SK-N-MC (cell line): ENCODE data around the gene MIOX.
A peak's percentile ranks its signal among the peaks of the same experiment; 100 is the strongest.

ENCODE experiments used
- DNase-seq: peaks from one replicate; pipeline ENCODE4 v3.0.0-alpha.2; 2011; ENCODE audit warnings: low read depth, low spot score
- H3K27ac ChIP-seq: fragments of 200-600 bp; sonication (generic); 2 replicates; pipeline ENCODE4 v1.5.1; 2016; ENCODE audit warnings: mixed run types
- H3K36me3 ChIP-seq: fragments of 200-600 bp; sonication (generic); 2 replicates; pipeline ENCODE4 v1.6.1; 2017; ENCODE audit warnings: antibody characterized with exemption, low read length, mixed read lengths; ENCODE audit not compliant: insufficient read depth
- H3K4me3 ChIP-seq: fragments of 200-600 bp; sonication (generic); 2 replicates; pipeline ENCODE4 v1.5.1; 2016
- H3K9ac ChIP-seq: fragments of 200-600 bp; sonication (generic); 2 replicates; pipeline ENCODE4 v1.8.0; 2017; ENCODE audit warnings: mixed run types, mixed read lengths; ENCODE audit not compliant: insufficient read length
- H3K9me3 ChIP-seq: fragments of 200-600 bp; sonication (generic); 2 replicates; pipeline ENCODE4 v1.6.1; 2017; ENCODE audit warnings: low read depth, mild to moderate bottlenecking, antibody characterized with exemption, low read length, moderate library complexity, mixed read lengths
- EZH2 ChIP-seq: fragments of 200-600 bp; sonication (generic); IDR thresholded peaks from one replicate; pipeline ENCODE4 v1.6.1; 2017; ENCODE audit warnings: antibody characterized with exemption
- FOXP2 ChIP-seq: optimal IDR thresholded peaks from 2 replicates; pipeline ENCODE3; 2011; ENCODE audit warnings: mild to moderate bottlenecking, moderate library complexity; ENCODE audit not compliant: insufficient read depth; ENCODE audit errors: extremely low read length, control extremely low read depth
- POLR2AphosphoS5 ChIP-seq: IDR thresholded peaks from 2 replicates; pipeline ENCODE4 v1.6.1; 2012; ENCODE audit warnings: mild to moderate bottlenecking, low read depth, low read length, borderline replicate concordance

MIOX gene

DNA sequence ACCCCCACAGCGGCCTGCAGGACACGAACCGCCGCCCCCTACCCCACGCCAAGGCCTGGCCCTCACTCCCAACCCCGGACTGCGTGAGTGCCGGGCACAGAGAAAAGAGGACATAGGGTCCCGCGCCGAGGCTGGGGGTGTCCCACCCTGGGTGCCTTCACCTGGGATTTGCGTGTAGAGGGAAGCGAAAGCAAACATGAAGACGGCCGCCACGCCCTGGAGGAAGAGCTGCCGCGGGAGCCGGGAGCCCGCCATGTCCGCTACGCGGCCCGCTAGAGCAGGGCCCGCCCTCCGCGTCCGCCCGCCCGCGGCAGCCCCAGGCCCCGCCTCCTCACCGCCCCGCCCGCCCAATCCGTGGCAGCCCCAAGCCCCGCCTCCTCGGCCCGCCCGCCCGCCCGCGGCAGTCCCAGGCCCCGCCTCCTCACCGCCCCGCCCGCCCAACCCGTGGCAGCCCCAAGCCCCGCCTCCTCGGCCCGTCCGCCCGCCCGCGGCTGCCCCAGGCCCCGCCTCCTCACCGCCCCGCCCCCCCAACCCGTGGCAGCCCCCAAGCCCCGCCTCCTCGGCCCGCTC lies 20.8 kb downstream of the MIOX start, which contains the start of gene LMF2:
TSS of gene LMF2 (minus strand) at position 282 of the 570 bp plus-strand sequence. CDS start at position 255, 27 bp downstream.
- Histone ChIP-seq H3K9me3 (no peaks in the 10 kb centered on the region), H3K27ac (peak within 1 kb of the TSS; percentile 90), H3K4me3 (peak within 1 kb of the TSS; percentile 98), H3K9ac (peak within 1 kb of the TSS; percentile 94), H3K36me3 (peaks cover 16% of the 10 kb centered on the region; the same call in 1 of the 2 replicates)
- no peak for DNase-seq
- TF ChIP-seq POLR2AphosphoS5 (peak; percentile 59; the same call in 1 of the 2 replicates), FOXP2 (no peak), EZH2 (no peak)

DNA sequence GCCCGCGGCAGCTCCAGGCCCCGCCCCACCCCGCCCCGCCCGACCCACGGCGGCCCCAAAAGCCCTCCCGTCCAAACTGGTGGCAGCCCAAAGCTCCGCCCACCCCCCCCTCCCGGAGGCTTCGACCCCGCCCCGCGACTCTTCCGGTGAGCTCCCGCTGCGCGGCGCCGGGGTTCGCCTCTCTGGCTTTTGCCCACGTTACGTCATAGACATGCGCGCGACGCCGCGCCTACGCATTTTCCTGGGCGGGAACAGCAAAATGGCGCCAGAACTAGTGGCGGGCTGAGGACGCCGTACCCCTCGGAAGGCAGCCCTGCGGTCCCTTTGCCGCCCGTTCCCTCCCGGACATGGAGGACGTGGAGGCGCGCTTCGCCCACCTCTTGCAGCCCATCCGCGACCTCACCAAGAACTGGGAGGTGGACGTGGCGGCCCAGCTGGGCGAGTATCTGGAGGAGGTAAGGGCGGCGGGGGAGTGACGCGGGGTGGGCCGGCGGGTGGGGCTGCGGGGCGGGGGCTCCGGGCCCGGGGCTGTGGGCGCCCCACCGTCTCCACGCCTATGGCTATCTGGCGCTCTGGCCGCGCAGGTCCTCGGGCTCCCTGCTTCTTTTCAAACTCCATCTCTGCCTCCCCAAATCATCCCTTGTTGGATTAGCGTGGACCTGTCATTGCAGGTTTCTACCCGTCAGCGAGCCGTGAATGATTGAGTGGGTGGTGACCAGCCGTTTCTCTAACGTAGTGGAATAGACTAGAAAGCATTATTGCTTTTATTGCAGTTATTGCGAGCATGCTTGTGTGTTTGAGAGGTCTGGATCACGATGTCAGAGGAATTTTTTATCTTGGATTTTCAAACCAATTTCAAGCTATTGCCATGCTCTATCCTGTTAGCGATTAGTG lies 21.6 kb downstream of the MIOX start, which contains the start of gene NCAPH2:
TSS of gene NCAPH2 (plus strand) at position 234 of the 894 bp plus-strand sequence. CDS start at position 348, 114 bp downstream.
- H3K27ac ChIP-seq: peak within 1 kb of the TSS; percentile 90
- TF ChIP-seq POLR2AphosphoS5 (peak; percentile 89), FOXP2 (no peak), EZH2 (no peak)
- peak; percentile 93 for DNase-seq
- peaks cover 21% of the 10 kb centered on the region; the same call in 1 of the 2 replicates for H3K36me3 ChIP-seq
- H3K4me3 ChIP-seq: peak within 1 kb of the TSS; percentile 98
- H3K9ac ChIP-seq: peak within 1 kb of the TSS; percentile 94
- no peaks in the 10 kb centered on the region for H3K9me3 ChIP-seq

DNA sequence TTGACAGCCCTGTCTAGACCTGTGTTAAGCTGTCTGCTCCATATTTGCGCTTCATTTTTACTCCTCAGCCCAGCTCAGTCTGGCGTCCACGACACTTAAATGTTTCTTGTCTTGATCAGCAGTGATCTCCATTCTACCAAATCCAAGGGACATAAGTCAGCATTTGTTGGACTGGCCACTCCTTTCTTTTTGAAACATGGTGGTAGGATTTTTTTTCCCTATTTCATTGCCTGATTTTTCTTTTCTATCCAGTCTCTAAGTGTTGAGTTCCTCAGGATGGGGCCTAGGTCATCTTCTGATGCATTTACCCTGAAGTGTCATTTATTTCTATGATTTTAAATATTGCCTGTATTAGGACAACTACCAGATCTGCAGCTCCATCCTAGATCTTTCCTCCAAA lies 22.2 kb downstream of the MIOX start:
- H3K9me3 ChIP-seq: no peaks in the 10 kb centered on the region
- peak overlapping the region; percentile 93 for H3K9ac ChIP-seq
- no peak for DNase-seq
- H3K27ac ChIP-seq: peak overlapping the region; percentile 90; the same call in 1 of the 2 replicates
- H3K4me3 ChIP-seq: peak overlapping the region; percentile 94
- no peak for TF ChIP-seq POLR2AphosphoS5
- no peak for TF ChIP-seq EZH2
- no peak for TF ChIP-seq FOXP2
- peaks cover 21% of the 10 kb centered on the region; the same call in 1 of the 2 replicates for H3K36me3 ChIP-seq

DNA sequence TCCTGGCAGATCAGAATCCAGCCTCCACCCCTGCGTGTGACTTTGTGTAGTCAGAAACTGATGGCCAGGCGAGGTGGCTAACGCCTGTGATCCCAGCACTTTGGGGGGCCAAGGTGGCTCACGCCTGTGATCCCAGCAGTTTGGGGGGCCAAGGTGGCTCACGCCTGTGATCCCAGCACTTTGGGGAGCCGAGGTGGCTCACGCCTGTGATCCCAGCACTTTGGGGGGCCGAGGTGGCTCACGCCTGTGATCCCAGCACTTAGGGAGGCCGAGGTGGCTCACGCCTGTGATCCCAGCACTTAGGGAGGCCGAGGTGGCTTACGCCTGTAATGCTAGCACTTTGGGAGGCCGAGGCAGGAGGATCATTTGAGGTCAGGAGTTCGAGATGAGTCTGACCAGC lies 26.5 kb downstream of the MIOX start:
- DNase-seq: no peak
- no peaks in the 10 kb centered on the region for H3K9me3 ChIP-seq
- peaks cover 31% of the 10 kb centered on the region; the same call in 1 of the 2 replicates for H3K36me3 ChIP-seq
- no peak overlapping the region for H3K27ac ChIP-seq
- TF ChIP-seq POLR2AphosphoS5 (no peak), EZH2 (no peak)
- H3K9ac ChIP-seq: no peak overlapping the region
- no peak overlapping the region for H3K4me3 ChIP-seq

DNA sequence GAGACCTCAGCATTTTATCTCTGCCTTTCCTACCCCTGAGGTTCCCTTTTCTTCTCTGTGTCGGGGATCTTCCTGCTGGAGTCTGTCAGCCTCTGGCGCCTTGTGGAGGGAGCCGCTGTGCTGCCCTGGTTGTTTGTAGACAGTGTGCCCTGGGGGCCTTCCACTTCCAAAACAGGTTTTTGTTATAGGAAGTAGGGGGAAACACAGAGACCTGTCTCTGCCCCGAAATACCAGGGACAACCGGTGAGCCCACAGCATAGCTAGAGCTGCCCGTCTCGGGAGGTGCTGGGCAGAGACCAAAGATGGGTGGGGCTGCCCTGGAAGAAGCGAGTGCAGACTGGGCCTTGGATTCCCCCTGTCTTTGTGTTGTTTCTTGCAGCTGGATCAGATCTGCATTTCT lies 29.4 kb downstream of the MIOX start:
- TF ChIP-seq FOXP2 (no peak), EZH2 (no peak), POLR2AphosphoS5 (no peak)
- Histone ChIP-seq H3K27ac (no peak overlapping the region), H3K4me3 (no peak overlapping the region), H3K9me3 (no peaks in the 10 kb centered on the region), H3K36me3 (peaks cover 50% of the 10 kb centered on the region), H3K9ac (no peak overlapping the region)
- DNase-seq: no peak

DNA sequence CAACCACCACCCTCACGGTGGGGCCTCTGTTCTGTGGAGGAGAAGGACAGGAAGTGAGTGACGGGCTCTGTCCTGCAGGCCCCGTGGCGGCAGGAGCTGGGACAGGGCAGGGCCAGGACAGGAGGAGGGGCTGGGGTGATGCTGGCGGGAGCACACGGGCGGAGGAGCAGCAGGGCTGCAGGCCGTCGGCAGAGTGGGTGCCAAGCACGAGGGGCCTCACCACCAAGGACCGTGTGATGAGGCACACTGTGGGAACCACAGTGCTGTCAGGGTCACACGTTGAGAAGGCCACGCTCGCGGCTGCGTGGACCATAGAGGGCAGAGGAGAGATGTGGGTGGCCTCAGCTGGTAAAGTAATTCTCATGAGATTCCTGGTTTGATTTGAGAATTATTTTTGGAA lies 30.2 kb downstream of the MIOX start:
- H3K9ac ChIP-seq: no peak overlapping the region
- no peaks in the 10 kb centered on the region for H3K9me3 ChIP-seq
- H3K4me3 ChIP-seq: no peak overlapping the region
- no peak overlapping the region for H3K27ac ChIP-seq
- DNase-seq: no peak
- no peak for TF ChIP-seq EZH2
- no peak for TF ChIP-seq FOXP2
- no peak for TF ChIP-seq POLR2AphosphoS5
- peaks cover 52% of the 10 kb centered on the region for H3K36me3 ChIP-seq

DNA sequence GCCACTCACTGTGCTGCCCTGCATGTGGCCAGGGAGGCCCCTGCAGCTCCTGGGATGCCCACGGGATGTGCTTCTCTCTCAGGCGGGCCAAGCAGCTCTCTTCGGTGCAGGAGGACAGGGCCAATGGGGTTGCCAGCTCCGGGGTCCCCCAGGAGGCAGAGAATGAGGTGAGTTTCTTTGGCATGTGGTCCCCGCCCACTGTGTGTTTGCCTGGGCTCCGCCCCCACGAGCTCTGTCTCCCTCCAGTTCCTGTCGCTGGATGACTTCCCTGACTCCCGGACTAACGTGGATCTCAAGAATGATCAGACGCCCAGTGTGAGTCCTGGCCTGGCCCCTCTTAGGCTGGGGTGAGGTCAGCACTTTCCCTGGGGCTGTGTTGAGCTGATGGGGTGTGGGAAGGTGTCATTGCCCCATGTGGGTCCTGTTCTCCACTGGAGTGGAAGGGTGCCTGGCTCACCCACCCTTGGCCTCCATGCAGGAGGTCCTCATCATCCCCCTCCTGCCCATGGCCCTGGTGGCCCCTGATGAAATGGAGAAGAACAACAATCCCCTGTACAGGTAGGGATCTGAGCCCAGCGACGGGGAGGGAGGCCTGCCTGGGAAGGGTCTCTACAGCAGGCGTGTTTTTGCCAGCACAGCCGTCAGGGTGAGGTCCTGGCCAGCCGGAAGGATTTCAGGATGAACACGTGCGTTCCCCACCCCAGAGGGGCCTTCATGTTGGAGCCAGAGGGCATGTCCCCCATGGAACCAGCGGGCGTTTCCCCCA lies 31.0 kb downstream of the MIOX start:
- DNase-seq: no peak

More for the DNA sequence above, 31.0 kb downstream of the MIOX start:
- Histone ChIP-seq H3K9me3 (no peaks in the 10 kb centered on the region), H3K36me3 (peaks cover 46% of the 10 kb centered on the region), H3K9ac (no peak overlapping the region), H3K27ac (no peak overlapping the region), H3K4me3 (no peak overlapping the region)
- TF ChIP-seq FOXP2 (no peak), EZH2 (no peak), POLR2AphosphoS5 (no peak)
